Effector CD4-positive, alpha-beta T cell (primary cell): ENCODE data around the gene PTPRG.
"Not testable (repeated sequence)": the region's sequence is repeated elsewhere in the genome, so short reads cannot be mapped to it uniquely, and the experiment has no call there.

Source experiments
- DNase-seq: peaks from one replicate; pipeline ENCODE4 v3.0.0-alpha.2; 2020

The PTPRG gene

GRCh38 chr3:61687663-61688306 lies 126.4 kb downstream of the PTPRG start:
- no peak for DNase-seq

DNA sequence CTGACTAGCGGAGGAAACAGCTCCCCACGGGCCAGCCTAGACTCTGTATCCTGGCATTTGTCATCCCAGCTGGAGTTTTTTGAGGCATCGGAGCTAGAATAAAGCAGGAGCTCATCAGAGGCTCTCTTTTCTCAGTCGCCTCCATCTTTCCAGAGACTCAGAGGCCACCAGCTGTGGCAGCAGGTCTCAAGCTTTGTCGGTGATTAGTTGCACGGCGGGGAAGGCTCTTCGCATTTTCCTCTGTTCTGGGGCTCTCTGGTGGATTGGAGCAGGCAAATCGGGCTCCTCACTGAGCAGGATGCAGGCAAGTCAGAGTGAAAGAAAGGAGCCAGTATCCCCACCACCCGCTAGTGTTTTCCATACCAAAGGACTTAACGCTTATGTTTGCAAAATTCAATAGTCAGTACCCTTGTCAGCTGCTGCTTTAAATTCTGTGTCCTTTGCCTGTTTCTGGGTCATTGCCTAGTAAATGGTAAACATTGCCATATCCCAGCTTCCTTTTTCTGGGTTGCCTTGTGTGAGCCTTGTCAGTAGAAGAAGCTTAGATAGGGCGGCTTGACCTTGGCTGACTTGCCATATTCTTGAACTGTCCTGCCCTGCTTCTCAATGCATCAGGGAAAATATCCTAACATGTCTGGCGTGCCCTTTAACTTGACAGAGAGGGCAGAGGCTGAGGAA lies 127.1 kb downstream of the PTPRG start:
- DNase-seq: no peak

- DNase-seq: no peak
These were observed 128.6 kb downstream of the PTPRG start for GRCh38 chr3:61690016-61690415.

- no peak for DNase-seq
These were observed 130.1 kb downstream of the PTPRG start for GRCh38 chr3:61691466-61691865.

DNA sequence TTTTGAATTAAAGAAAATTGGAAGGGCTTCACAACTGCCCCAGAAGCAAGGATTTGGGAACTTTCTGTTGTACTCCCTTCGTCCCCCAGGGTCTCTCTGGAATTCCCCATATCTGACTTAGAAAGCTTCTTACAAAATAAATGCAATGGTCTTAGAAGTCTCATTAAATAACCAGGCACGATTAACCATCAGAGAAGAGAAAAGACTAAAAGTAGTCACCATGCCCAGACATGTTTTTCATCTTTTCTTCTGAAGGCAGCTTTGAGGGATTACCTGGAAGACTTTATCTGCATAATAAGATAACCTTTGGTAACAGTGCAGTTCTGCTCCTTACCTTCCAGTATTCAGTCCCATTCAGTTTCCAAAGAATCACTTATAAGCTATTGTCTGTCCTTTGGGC lies 135.9 kb downstream of the PTPRG start:
- DNase-seq: no peak

DNA sequence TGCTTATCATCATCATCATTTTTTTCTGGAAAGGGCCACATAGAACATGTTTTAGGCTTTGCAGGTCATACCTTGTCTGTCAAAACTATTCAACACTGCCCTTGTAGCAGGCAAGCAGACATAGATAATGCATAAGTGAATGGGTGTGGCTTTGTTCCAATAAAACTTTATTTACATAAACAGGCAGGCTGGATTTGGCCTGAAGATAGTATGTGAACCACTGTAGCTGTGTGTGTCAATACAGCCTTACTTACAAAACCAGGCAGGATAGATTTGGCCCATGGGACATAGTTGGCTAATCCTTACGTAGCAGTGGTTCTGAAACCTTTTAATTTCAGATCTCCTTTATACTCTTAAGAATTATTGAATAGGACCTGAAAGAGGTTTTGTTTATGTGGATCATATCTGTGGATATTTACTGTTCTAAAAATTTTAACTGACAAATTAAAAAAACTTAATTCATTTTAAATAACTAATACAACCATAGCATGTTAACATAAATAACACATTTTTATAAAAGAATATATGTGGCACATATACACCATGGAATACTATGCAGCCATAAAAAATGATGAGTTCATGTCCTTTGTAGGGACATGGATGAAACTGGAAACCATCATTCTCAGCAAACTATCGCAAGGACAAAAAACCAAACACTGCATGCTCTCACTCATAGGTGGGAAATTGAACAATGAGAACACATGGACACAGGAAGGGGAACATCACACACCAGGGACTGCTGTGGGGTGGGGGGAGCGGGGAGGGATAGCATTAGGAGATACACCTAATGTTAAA lies 137.1 kb downstream of the PTPRG start:
- DNase-seq: not testable (repeated sequence)

DNA sequence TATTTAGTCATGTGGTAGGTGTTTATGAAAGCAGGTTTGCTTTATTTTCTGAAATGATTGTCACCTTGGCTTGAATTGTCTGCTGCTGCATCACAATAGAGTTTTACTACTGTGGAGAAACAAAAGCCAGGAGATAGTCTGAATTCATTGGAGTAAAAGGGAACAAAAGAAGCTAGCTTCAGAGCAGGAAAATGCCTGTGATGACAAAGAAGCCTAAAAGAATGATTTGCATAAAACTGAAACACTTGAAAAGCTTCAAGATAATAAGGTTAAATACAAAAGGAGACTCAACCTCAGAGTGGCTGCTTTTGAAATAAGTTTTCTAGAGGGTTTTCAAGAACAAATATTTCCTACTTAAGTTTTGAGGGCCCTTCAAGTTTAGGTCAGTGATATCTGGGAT lies 138.3 kb downstream of the PTPRG start:
- no peak for DNase-seq

GRCh38 chr3:61701011-61701410 lies 139.6 kb downstream of the PTPRG start:
- no peak for DNase-seq

- no peak for DNase-seq
These were observed 141.1 kb downstream of the PTPRG start for GRCh38 chr3:61702453-61702852.

- no peak for DNase-seq
These were observed 143.4 kb downstream of the PTPRG start for GRCh38 chr3:61704807-61705206.

GRCh38 chr3:61707492-61707891 lies 146.1 kb downstream of the PTPRG start:
- no peak for DNase-seq

GRCh38 chr3:61710920-61711319 lies 149.5 kb downstream of the PTPRG start:
- DNase-seq: not testable (repeated sequence)

DNA sequence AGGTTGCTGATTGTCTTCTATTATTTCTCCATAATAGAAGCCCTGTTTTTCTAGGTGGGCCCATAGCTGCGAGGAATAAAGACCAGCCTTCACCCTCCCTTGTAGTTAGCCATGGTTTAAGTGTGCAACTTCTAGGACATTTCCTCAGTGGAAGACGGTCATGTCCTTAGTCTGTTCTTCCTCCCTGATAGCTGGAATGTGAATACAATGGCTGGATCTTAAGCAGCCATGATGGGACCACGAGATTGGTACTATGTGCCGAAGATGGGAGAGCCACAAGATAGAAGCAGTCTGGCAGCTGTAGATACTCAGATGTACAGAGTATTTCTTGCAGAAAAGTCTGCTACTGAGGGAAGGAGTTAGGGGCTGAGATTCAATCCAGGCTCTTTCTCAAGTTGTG lies 152.9 kb downstream of the PTPRG start:
- DNase-seq: no peak

- DNase-seq: no peak
These were observed 154.6 kb downstream of the PTPRG start for GRCh38 chr3:61715886-61716527.

DNA sequence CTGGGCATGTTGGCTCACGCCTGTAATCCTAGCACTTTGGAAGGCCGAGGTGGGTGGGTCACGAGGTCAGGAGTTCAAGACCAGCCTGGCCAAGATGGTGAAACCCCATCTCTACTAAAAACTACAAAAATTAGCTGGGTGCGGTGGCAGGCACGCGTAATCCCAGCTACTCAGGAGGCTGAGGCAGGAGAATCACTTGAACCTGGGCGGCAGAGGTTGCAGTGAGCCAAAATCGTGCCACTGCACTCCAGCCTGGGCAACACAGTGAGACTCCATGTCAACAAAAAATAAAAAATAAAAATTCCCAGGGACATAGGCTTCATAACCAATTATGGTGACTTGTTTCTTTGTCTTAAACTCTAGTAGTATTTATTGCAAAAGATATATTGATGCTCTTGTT lies 155.3 kb downstream of the PTPRG start:
- DNase-seq: not testable (repeated sequence)

- no peak for DNase-seq
These were observed 157.2 kb downstream of the PTPRG start for GRCh38 chr3:61718565-61718964.

DNA sequence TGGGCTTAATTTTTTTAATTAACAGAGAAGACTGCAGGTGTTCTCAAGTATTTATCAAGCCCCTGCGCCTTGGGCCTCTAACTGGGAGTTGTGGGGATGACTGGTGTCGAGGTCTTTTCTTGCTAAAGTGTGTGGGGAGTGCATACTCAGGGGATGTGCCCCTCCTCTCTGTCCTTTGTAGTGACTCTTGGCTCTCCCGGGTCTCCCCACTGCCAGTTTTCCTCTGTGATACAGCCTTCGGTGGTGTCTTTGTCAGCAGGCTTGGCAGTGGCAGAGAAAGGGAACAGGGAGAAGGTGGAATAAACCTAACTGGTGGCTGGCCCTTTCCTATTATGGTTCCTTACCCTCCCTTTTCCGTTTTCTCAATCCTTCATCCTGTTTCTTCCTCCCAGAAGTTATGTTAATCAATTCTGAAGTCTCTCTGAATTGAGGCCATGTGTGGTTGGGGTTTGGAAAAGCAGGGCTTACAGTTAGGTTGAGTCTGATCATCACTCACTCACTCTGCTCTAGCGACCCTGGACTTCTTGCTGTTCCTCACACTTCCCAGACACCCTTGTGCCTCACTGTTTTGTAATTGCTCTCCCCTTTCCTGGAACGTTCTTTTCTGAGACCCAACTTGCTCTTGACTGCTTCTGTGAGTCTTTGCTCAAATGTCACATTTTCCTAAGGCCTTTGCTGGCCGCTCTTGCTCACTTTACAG lies 158.1 kb downstream of the PTPRG start:
- no peak for DNase-seq

- DNase-seq: no peak
These were observed 161.7 kb downstream of the PTPRG start for GRCh38 chr3:61723038-61723437.

DNA sequence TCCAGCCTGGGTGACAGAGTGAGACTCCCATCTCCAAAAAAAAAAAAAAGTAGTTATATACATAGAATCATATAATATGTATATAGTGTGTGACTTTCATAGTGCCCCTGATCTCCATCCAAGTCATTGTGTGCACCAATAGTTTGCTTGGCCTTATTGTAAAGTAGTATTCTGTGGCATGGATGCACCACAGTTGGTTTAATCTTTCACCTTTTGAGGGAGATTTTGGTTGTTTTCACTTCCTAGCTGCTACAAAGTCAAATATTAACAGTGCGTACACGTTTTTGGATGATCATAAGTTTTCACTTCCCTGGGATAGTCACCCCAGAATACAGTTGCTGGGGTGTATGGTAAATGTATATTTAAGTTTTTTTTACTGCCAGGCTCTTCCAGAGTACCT lies 162.8 kb downstream of the PTPRG start:
- DNase-seq: no peak

DNA sequence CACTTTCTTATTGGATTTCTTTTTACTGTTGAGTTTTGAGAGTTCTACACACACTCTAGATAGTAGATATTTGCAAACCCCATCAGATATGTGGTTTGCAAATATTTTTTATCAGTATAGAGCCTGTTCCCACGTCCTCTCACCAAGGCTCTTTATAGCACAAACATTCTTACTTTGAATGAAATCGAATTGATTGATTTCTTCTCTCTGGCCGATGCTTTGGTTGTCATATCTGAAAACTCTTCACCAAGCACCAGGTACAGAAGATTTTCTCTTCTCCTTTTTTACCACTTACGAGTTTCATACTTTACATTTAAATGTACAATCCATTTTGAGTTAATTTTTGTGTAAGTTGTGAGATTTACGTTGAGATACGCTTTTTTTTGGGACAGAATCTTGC lies 163.4 kb downstream of the PTPRG start:
- DNase-seq: no peak

GRCh38 chr3:61725851-61726333 lies 164.5 kb downstream of the PTPRG start:
- no peak for DNase-seq

GRCh38 chr3:61727435-61727834 lies 166.1 kb downstream of the PTPRG start:
- DNase-seq: no peak
